ENCODE data around the gene SLF1. TPM values are rescaled to one million over a fixed set of nuclear protein-coding genes. Genes with fewer than 3 reads are reported as not detected.

The SLF1 gene
- total RNA-seq, 1 experiment from 2014 or later, result 10.2 TPM

- Histone ChIP-seq H3F3A (ENCODE audit: insufficient read depth, low read depth) (no peaks in the 10 kb centered on the region), H3K79me2 (ENCODE audit: low read depth) (no peaks in the 10 kb centered on the region), H2AFZ (no peak overlapping the region), H3K9me3 (ENCODE audit: insufficient read depth, low read depth) (no peaks in the 10 kb centered on the region), H3K4me2 (no peak overlapping the region), H4K20me1 (ENCODE audit: insufficient read depth) (no peaks in the 10 kb centered on the region), H3K27ac (no peak overlapping the region), H3K4me1 (replicated peaks; ENCODE audit: insufficient read depth) (no peaks in the 10 kb centered on the region), H3K27me3 (ENCODE audit: insufficient read depth, low read depth) (no peaks in the 10 kb centered on the region), H3K36me3 (ENCODE audit: low read depth) (no peaks in the 10 kb centered on the region), H3K9me2 (ENCODE audit: insufficient read depth) (no peaks in the 10 kb centered on the region), H3K4me3 (no peak overlapping the region)
- CTCF ChIA-PET, result no interaction called here
- DNase-seq, result no peak
- no peak for TF ChIP-seq CTCF (conservative IDR thresholded peaks at IDR 0.05)
- POLR2A ChIA-PET (ENCODE audit: unreplicated experiment), result no interaction called here
- intact Hi-C loops (cut with micrococcal nuclease; ENCODE audit: unreplicated experiment), result no loop called here
- BruUV-seq (replicated peaks), result no TSS peak
Observed at GRCh38 chr5:94649874-94650273, 31.4 kb downstream of the SLF1 start.

DNA sequence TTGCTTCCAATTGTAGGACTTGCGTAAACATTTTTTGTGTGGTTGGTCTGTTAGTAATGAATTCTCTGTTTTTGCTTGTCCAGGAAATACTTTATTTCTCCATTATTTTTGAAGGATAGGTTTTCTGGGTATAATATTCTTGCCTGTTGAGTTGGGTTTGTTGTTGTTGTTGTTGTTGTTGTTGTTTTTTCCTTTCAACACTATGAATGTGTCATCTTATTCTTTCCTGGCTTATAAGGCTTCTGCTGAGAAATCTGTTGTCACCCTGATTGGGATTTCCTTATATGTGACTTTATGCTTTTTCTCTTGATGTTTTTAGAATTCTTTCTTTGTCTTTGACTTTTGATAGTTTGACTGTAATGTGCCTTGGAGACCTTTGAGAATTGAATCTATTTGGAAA, 39.8 kb downstream of the SLF1 start:
- Histone ChIP-seq H3K27me3 (ENCODE audit: insufficient read depth, low read depth) (no peaks in the 10 kb centered on the region), H3K9me3 (ENCODE audit: insufficient read depth, low read depth) (0 out of 2 replicates have a peak, but pooled peaks cover 5% of the 10 kb centered on the region), H3F3A (ENCODE audit: insufficient read depth, low read depth) (no peaks in the 10 kb centered on the region), H3K9me2 (ENCODE audit: insufficient read depth) (no peaks in the 10 kb centered on the region), H3K4me2 (no peak overlapping the region), H3K36me3 (ENCODE audit: low read depth) (peaks cover 22% of the 10 kb centered on the region), H3K4me3 (no peak overlapping the region), H4K20me1 (ENCODE audit: insufficient read depth) (no peaks in the 10 kb centered on the region), H3K4me1 (replicated peaks; ENCODE audit: insufficient read depth) (no peaks in the 10 kb centered on the region), H3K79me2 (ENCODE audit: low read depth) (no peaks in the 10 kb centered on the region), H3K27ac (no peak overlapping the region), H2AFZ (no peak overlapping the region)
- no TSS peak for BruUV-seq (replicated peaks)
- no peak for DNase-seq
- ChIA-PET POLR2A (ENCODE audit: unreplicated experiment) (no interaction called here), CTCF (interaction anchor here (0.6 kb wide), 1 partner anchor 85 kb away, joined by 4 read pairs; no protein-coding TSS in a partner anchor)
- intact Hi-C loops (cut with micrococcal nuclease; ENCODE audit: unreplicated experiment), result no loop called here
- TF ChIP-seq EZH2 (IDR thresholded peaks at IDR 0.05; ENCODE audit: low read depth) (no peak), CTCF (conservative IDR thresholded peaks at IDR 0.05) (no peak)

GRCh38 chr5:94660506-94660905, 42.0 kb downstream of the SLF1 start:
- H2AFZ ChIP-seq, result no peak overlapping the region
- H3K27me3 ChIP-seq (ENCODE audit: insufficient read depth, low read depth), result no peaks in the 10 kb centered on the region
- no peaks in the 10 kb centered on the region for H3K4me1 ChIP-seq (replicated peaks; ENCODE audit: insufficient read depth)
- H3K79me2 ChIP-seq (ENCODE audit: low read depth), result no peaks in the 10 kb centered on the region
- 0 out of 2 replicates have a peak, but pooled peaks cover 5% of the 10 kb centered on the region for H3K9me3 ChIP-seq (ENCODE audit: insufficient read depth, low read depth)
- no TSS peak for BruUV-seq (replicated peaks)
- H3K27ac ChIP-seq, result no peak overlapping the region
- H3K36me3 ChIP-seq (ENCODE audit: low read depth), result peaks cover 22% of the 10 kb centered on the region
- POLR2A ChIA-PET (ENCODE audit: unreplicated experiment), result no interaction called here
- CTCF ChIA-PET, result no interaction called here
- H4K20me1 ChIP-seq (ENCODE audit: insufficient read depth), result no peaks in the 10 kb centered on the region
- TF ChIP-seq EZH2 (IDR thresholded peaks at IDR 0.05; ENCODE audit: low read depth), result no peak
- no peak for TF ChIP-seq CTCF (conservative IDR thresholded peaks at IDR 0.05)
- H3K4me2 ChIP-seq, result no peak overlapping the region
- H3K9me2 ChIP-seq (ENCODE audit: insufficient read depth), result no peaks in the 10 kb centered on the region
- DNase-seq, result no peak
- intact Hi-C loops (cut with micrococcal nuclease; ENCODE audit: unreplicated experiment), result no loop called here
- no peak overlapping the region for H3K4me3 ChIP-seq
- H3F3A ChIP-seq (ENCODE audit: insufficient read depth, low read depth), result no peaks in the 10 kb centered on the region
